Neural cell (in vitro differentiated cells): ENCODE measurements around the gene GRIP1. TPM values are rescaled to one million over a fixed set of nuclear protein-coding genes. Genes with fewer than 3 reads are reported as not detected.

ENCODE experiments used
- H2AFZ ChIP-seq: fragments of 200-600, 300-800 bp; sonication (generic), shearing (Covaris generic); 2 replicates; pipeline ENCODE4 v1.6.0; 2014; ENCODE audit warnings: low read depth, mild to moderate bottlenecking, antibody characterized with exemption, low read length, moderate library complexity
- H3F3A ChIP-seq: fragments of 200-600 bp; shearing (Covaris generic); 2 replicates; pipeline ENCODE4 v1.6.1; 2016; ENCODE audit warnings: mild to moderate bottlenecking, moderate library complexity, mixed read lengths, antibody characterized with exemption, low read length; ENCODE audit not compliant: insufficient read depth, poor library complexity, severe bottlenecking
- H3K27ac ChIP-seq: fragments of 200-600, 300-800 bp; sonication (generic), shearing (Covaris generic); 2 replicates; pipeline ENCODE4 v1.5.1; 2014; ENCODE audit warnings: mild to moderate bottlenecking, low read length, moderate library complexity
- H3K27me3 ChIP-seq: fragments of 300-800, 200-600 bp; sonication (generic), shearing (Covaris generic); 2 replicates; pipeline ENCODE4 v1.6.0; 2014; ENCODE audit warnings: mild to moderate bottlenecking, low read depth, low read length, moderate library complexity; ENCODE audit not compliant: insufficient read depth
- H3K36me3 ChIP-seq: fragments of 300-800, 200-600 bp; sonication (generic), shearing (Covaris generic); 2 replicates; pipeline ENCODE4 v1.5.1; 2014; ENCODE audit warnings: mild to moderate bottlenecking, antibody characterized with exemption, low read length, moderate library complexity; ENCODE audit not compliant: insufficient read depth
- H3K4me2 ChIP-seq: fragments of 300-800, 200-600 bp; sonication (generic), shearing (Covaris generic); 2 replicates; pipeline ENCODE4 v1.6.0; 2014; ENCODE audit warnings: mild to moderate bottlenecking, low read length
- H3K4me3 ChIP-seq: fragments of 300-800, 200-600 bp; sonication (generic), shearing (Covaris generic); 2 replicates; pipeline ENCODE4 v1.5.1; 2014; ENCODE audit warnings: mild to moderate bottlenecking, low read length, moderate library complexity
- H3K79me2 ChIP-seq: fragments of 200-600 bp; shearing (Covaris generic); replicated peaks from 2 replicates; pipeline ENCODE4 v1.6.0; 2014; ENCODE audit warnings: mild to moderate bottlenecking, low read length, moderate library complexity; ENCODE audit not compliant: insufficient read depth
- H3K9ac ChIP-seq: fragments of 300-800, 200-600 bp; sonication (generic), shearing (Covaris generic); 2 replicates; pipeline ENCODE4 v1.6.1; 2016; ENCODE audit warnings: mild to moderate bottlenecking, low read length, mixed read lengths
- H3K9me2 ChIP-seq: fragments of 200-600 bp; shearing (Covaris generic); 2 replicates; pipeline ENCODE4 v1.6.1; 2016; ENCODE audit warnings: mild to moderate bottlenecking, low read length, mixed read lengths; ENCODE audit not compliant: insufficient read depth
- H3K9me3 ChIP-seq: fragments of 200-600, 300-800 bp; sonication (generic), shearing (Covaris generic); 2 replicates; pipeline ENCODE4 v1.6.1; 2016; ENCODE audit warnings: mild to moderate bottlenecking, mixed run types, low read length, moderate library complexity, mixed read lengths
- H4K20me1 ChIP-seq: fragments of 200-600 bp; shearing (Covaris generic); 2 replicates; pipeline ENCODE4 v1.6.1; 2016; ENCODE audit warnings: mild to moderate bottlenecking, mixed run types; ENCODE audit not compliant: insufficient read depth
- CTCF ChIP-seq: fragments of 450-650 bp; IDR thresholded peaks from 2 replicates; pipeline ENCODE4 v1.5.1; 2014; ENCODE audit warnings: antibody characterized with exemption, mild to moderate bottlenecking, moderate library complexity; ENCODE audit not compliant: poor library complexity, severe bottlenecking
- EP300 ChIP-seq: fragments of 450-650 bp; conservative IDR thresholded peaks from 2 replicates; pipeline ENCODE4 v1.6.1; 2014; ENCODE audit warnings: antibody characterized with exemption, mild to moderate bottlenecking, moderate library complexity; ENCODE audit not compliant: poor library complexity, severe bottlenecking
- EZH2 ChIP-seq: fragments of 200-600, 300-800 bp; shearing (Covaris generic), sonication (generic); IDR thresholded peaks from 2 replicates; pipeline ENCODE4 v1.6.1; 2014; ENCODE audit warnings: antibody characterized with exemption, low read length, borderline replicate concordance, mild to moderate bottlenecking; ENCODE audit not compliant: insufficient read depth, poor library complexity, severe bottlenecking
- MXI1 ChIP-seq: fragments of 450-650 bp; conservative IDR thresholded peaks from 2 replicates; pipeline ENCODE4 v1.6.1; 2014; ENCODE audit warnings: antibody characterized with exemption, mild to moderate bottlenecking; ENCODE audit not compliant: poor library complexity, severe bottlenecking
- POLR2AphosphoS5 ChIP-seq: IDR thresholded peaks from 2 replicates; pipeline ENCODE4 v1.6.1; 2012
- RAD21 ChIP-seq: fragments of 450-650 bp; conservative IDR thresholded peaks from 2 replicates; pipeline ENCODE4 v1.6.1; 2014; ENCODE audit warnings: antibody characterized with exemption, mild to moderate bottlenecking, moderate library complexity
- SMC3 ChIP-seq: fragments of 450-650 bp; conservative IDR thresholded peaks from 2 replicates; pipeline ENCODE4 v1.6.1; 2014; ENCODE audit warnings: antibody characterized with exemption, mild to moderate bottlenecking, moderate library complexity; ENCODE audit not compliant: poor library complexity
- TAF1 ChIP-seq: IDR thresholded peaks from 2 replicates; pipeline ENCODE4 v1.6.1; 2012; ENCODE audit warnings: low read depth
- polyA plus RNA-seq: library from polyadenylated mRNA; depleted of rRNA; stranded (reverse); fragments of >200 nt; gene quantifications from 2 replicates; pipeline ENCODE4 v1.2.3, GENCODE V29; 2014
- TF ChIP-seq, protein P1 (sequence below): IDR thresholded peaks from 2 replicates; pipeline ENCODE4 v1.6.1; 2012; ENCODE audit warnings: borderline replicate concordance

GRIP1 gene
- polyA plus RNA-seq, 1 donor from 2014 or later = 41.1 TPM

DNA sequence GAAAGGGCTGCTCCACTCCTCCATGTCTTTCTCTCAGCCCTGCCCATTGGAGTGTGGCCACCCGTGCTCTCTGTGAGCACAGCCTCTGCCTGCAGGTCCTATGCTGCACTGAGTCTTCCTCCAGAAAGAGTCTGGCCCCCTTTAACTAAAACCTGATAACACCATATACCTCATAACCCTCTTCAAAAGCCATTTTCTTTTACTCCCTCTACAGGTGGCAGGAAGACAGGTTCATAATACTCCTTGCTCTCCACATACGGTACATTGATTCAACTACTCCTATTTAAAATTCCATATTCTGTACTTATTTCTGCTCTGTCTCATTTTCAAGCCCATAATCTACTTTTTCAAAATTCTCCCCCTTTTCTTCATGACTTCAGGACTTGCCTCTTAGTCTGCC lies 232.6 kb downstream of the GRIP1 start:
- no peaks in the 10 kb centered on the region for H3K79me2 ChIP-seq
- H3K27ac ChIP-seq = no peak overlapping the region
- no peaks in the 10 kb centered on the region for H3K9me3 ChIP-seq
- TF ChIP-seq CTCF (no peak), SMC3 (no peak), RAD21 (no peak), EZH2 (no peak), EP300 (no peak), POLR2AphosphoS5 (no peak), TAF1 (no peak), MXI1 (no peak)
- TF ChIP-seq, protein P1, sequence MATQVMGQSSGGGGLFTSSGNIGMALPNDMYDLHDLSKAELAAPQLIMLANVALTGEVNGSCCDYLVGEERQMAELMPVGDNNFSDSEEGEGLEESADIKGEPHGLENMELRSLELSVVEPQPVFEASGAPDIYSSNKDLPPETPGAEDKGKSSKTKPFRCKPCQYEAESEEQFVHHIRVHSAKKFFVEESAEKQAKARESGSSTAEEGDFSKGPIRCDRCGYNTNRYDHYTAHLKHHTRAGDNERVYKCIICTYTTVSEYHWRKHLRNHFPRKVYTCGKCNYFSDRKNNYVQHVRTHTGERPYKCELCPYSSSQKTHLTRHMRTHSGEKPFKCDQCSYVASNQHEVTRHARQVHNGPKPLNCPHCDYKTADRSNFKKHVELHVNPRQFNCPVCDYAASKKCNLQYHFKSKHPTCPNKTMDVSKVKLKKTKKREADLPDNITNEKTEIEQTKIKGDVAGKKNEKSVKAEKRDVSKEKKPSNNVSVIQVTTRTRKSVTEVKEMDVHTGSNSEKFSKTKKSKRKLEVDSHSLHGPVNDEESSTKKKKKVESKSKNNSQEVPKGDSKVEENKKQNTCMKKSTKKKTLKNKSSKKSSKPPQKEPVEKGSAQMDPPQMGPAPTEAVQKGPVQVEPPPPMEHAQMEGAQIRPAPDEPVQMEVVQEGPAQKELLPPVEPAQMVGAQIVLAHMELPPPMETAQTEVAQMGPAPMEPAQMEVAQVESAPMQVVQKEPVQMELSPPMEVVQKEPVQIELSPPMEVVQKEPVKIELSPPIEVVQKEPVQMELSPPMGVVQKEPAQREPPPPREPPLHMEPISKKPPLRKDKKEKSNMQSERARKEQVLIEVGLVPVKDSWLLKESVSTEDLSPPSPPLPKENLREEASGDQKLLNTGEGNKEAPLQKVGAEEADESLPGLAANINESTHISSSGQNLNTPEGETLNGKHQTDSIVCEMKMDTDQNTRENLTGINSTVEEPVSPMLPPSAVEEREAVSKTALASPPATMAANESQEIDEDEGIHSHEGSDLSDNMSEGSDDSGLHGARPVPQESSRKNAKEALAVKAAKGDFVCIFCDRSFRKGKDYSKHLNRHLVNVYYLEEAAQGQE = no peak
- no peaks in the 10 kb centered on the region for H4K20me1 ChIP-seq
- H2AFZ ChIP-seq = no peak overlapping the region
- no peaks in the 10 kb centered on the region for H3K27me3 ChIP-seq
- H3K9me2 ChIP-seq = no peaks in the 10 kb centered on the region
- H3F3A ChIP-seq = no peaks in the 10 kb centered on the region
- no peak overlapping the region for H3K9ac ChIP-seq
- H3K4me3 ChIP-seq = no peak overlapping the region
- no peak overlapping the region for H3K4me2 ChIP-seq
- no peaks in the 10 kb centered on the region for H3K36me3 ChIP-seq

GRCh38 chr12:66441905-66442559 lies 236.8 kb downstream of the GRIP1 start:
- no peak overlapping the region for H3K9ac ChIP-seq
- H3K27ac ChIP-seq = no peak overlapping the region
- no peak for TF ChIP-seq POLR2AphosphoS5
- no peak for TF ChIP-seq CTCF
- no peak for TF ChIP-seq MXI1
- no peak for TF ChIP-seq RAD21
- TF ChIP-seq SMC3 = no peak
- no peak for TF ChIP-seq EP300
- TF ChIP-seq EZH2 = no peak
- TF ChIP-seq, protein P1 = no peak
- H3K4me3 ChIP-seq = no peak overlapping the region
- H3K36me3 ChIP-seq = no peaks in the 10 kb centered on the region
- H3F3A ChIP-seq = no peaks in the 10 kb centered on the region
- H3K9me2 ChIP-seq = no peaks in the 10 kb centered on the region
- H3K9me3 ChIP-seq = no peaks in the 10 kb centered on the region
- no peaks in the 10 kb centered on the region for H3K79me2 ChIP-seq
- H3K27me3 ChIP-seq = no peaks in the 10 kb centered on the region
- no peaks in the 10 kb centered on the region for H4K20me1 ChIP-seq
- no peak overlapping the region for H2AFZ ChIP-seq
- H3K4me2 ChIP-seq = no peak overlapping the region
